LoVo (cell line): ENCODE results near the gene MC4R.

ENCODE experiments used
- DNase-seq: peaks from one replicate; pipeline ENCODE4 v3.0.0-alpha.2; 2016; ENCODE audit warnings: low spot score

MC4R gene

DNA sequence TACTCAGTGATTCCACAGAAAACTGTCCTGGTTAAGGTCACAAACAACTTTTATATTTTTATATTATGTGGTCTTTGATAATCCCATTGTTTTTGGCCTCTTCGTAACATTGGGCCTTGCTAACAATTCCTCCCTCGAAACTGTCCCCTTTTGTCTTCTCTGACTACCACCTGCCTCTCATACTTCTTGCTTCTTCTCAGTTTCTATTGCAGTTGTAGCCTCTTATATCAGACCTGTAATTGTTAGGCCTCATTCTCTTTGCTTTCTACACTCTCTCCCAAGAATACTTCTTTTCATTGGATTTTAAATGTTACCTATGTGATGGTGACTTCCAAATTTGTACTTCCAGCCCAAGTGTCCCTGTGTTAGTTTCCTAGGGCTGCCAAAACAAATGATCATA lies 44.7 kb downstream of the MC4R start:
- no peak for DNase-seq

DNA sequence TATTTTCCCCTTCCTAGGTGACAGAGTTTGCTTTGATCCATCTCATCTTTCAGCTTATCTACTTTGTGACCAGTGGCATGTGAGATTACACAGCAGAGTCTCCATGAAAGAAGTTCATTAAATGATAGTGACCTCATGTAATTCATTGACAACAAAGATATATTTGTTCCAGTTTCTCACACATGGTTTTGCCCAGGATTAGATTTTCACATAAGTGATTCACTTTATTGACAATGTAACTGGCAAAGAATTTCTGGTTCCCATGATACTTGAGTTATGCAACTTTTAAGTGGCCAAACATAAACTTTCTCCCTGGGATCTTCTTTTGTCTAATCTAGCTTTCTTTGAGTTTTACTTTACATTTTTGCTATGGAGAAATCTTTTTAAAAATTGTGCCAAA lies 50.0 kb downstream of the MC4R start:
- DNase-seq = no peak
